Fibroblast of upper back skin (primary cell): ENCODE results near the gene RCN2.

Source experiments
- DNase-seq: peaks from one replicate; pipeline ENCODE4 v3.0.0-alpha.2; 2013

RCN2 gene

DNA sequence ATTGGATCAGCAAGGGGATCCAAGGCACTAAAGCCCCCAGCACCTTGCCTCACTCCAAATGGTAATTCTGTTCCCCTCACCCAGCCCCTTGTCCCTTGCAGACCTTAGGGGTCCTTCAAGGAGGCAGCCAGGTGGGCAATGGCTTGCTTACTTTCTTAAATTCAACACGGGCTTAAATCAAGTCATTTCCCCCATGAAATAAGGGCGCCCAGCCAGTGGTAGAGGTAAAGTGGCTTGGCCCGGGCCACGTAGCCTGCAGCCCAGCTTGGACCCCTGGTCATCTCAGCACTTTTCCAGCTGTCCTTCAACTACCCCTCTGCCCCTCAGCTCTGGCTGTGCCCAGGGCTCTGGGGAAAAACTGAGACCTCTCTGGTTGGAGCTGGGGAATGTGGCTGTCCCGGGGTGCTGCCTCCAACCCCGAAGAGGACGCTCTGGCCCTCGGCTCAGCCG is 64.6 kb downstream of the RCN2 start:
- no peak for DNase-seq

GRCh38 chr15:76996526-76997401 is 65.2 kb downstream of the RCN2 start:
- peak; percentile 33 for DNase-seq

- DNase-seq, result no peak
Measured at GRCh38 chr15:76998663-76999285, 67.2 kb downstream of the RCN2 start.

GRCh38 chr15:76999996-77000395 is 68.4 kb downstream of the RCN2 start:
- DNase-seq, result no peak

GRCh38 chr15:77001351-77001750 is 69.8 kb downstream of the RCN2 start:
- no peak for DNase-seq

DNA sequence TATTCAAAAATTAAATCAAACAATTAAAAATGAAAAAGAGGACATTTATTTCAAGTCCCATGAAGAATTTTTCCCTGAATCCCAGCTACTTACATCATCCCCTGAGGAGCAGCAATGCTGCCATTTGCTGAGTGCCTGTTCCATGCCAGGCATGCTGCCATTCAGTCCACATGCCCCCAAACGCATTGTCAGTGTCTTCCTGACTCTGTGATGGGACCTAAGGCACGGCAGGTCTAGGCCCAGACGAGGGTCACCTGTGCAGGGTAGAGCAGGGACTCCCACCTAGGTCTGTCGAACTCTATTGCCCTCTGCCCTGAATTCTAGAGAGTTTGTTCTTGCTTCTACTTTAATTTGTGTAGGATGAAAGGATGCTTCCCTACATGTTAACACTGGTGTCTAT is 70.4 kb downstream of the RCN2 start:
- DNase-seq, result no peak

DNA sequence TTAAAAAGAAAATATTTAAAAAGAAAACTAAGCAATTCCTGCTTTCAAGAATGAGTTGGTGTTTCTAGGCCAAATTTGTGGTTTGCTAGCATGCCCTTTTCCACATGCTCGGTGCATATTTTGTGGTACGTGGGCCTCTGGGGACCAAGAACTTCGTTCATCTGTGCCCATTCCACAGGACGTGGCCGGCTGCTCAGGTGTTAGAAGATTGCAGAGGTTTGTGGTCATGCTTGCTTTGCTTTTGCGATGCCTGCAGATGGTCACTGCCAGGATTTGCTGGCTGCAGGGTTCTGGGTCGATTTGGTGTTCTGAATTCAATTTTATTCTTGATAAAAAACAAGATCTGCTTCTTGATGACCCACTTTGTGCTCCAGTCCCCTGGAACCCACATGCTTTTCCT is 70.9 kb downstream of the RCN2 start:
- DNase-seq, result peak; percentile 41

GRCh38 chr15:77002954-77003912 is 71.7 kb downstream of the RCN2 start:
- no peak for DNase-seq
